ENCODE results near the gene CEP78.
"Not testable (repeated sequence)": the region's sequence is repeated elsewhere in the genome, so short reads cannot be mapped to it uniquely, and the experiment has no call there.

The CEP78 gene

GRCh38 chr9:78280982-78281668, 45.2 kb downstream of the CEP78 start:
- H3K4me3 ChIP-seq (ENCODE audit: low read depth, low read length): no peak overlapping the region
- TF ChIP-seq MYC (IDR thresholded peaks at IDR 0.05; ENCODE audit: low read depth, low read length) (no peak), CTCF (IDR thresholded peaks at IDR 0.05; ENCODE audit: low read depth, low read length) (no peak), MAX (IDR thresholded peaks at IDR 0.05; ENCODE audit: low read depth, low read length) (no peak), POLR2A (IDR thresholded peaks at IDR 0.05; ENCODE audit: extremely low read depth, insufficient read length) (no peak)
- DNase-seq (ENCODE audit: low read depth): no peak

GRCh38 chr9:78284181-78284580, 48.3 kb downstream of the CEP78 start:
- H3K4me3 ChIP-seq (ENCODE audit: low read depth, low read length); DNase-seq (ENCODE audit: low read depth): not testable (repeated sequence)

- no peak for TF ChIP-seq MAX (IDR thresholded peaks at IDR 0.05; ENCODE audit: low read depth, low read length)
- DNase-seq (ENCODE audit: low read depth): no peak
- no peak overlapping the region for H3K4me3 ChIP-seq (ENCODE audit: low read depth, low read length)
These were observed 50.2 kb downstream of the CEP78 start for GRCh38 chr9:78286125-78286524.

GRCh38 chr9:78286946-78287388, 51.1 kb downstream of the CEP78 start:
- DNase-seq (ENCODE audit: low read depth): no peak
- TF ChIP-seq MYC (IDR thresholded peaks at IDR 0.05; ENCODE audit: low read depth, low read length): no peak
- H3K4me3 ChIP-seq (ENCODE audit: low read depth, low read length): no peak overlapping the region

GRCh38 chr9:78288214-78288892, 52.5 kb downstream of the CEP78 start:
- no peak overlapping the region for H3K4me3 ChIP-seq (ENCODE audit: low read depth, low read length)
- TF ChIP-seq POLR2A (IDR thresholded peaks at IDR 0.05; ENCODE audit: extremely low read depth, insufficient read length) (no peak), CTCF (IDR thresholded peaks at IDR 0.05; ENCODE audit: low read depth, low read length) (no peak), MAX (IDR thresholded peaks at IDR 0.05; ENCODE audit: low read depth, low read length) (no peak), MYC (IDR thresholded peaks at IDR 0.05; ENCODE audit: low read depth, low read length) (no peak)
- DNase-seq (ENCODE audit: low read depth): no peak

- no peak for TF ChIP-seq MAX (IDR thresholded peaks at IDR 0.05; ENCODE audit: low read depth, low read length)
- TF ChIP-seq MYC (IDR thresholded peaks at IDR 0.05; ENCODE audit: low read depth, low read length): no peak
- no peak for TF ChIP-seq CTCF (IDR thresholded peaks at IDR 0.05; ENCODE audit: low read depth, low read length)
- TF ChIP-seq POLR2A (IDR thresholded peaks at IDR 0.05; ENCODE audit: extremely low read depth, insufficient read length): no peak
- no peak for DNase-seq (ENCODE audit: low read depth)
These were observed 53.6 kb downstream of the CEP78 start for GRCh38 chr9:78289474-78289873.

GRCh38 chr9:78291240-78291925, 55.5 kb downstream of the CEP78 start:
- no peak overlapping the region for H3K4me3 ChIP-seq (ENCODE audit: low read depth, low read length)
- TF ChIP-seq MYC (IDR thresholded peaks at IDR 0.05; ENCODE audit: low read depth, low read length): no peak
- TF ChIP-seq MAX (IDR thresholded peaks at IDR 0.05; ENCODE audit: low read depth, low read length): no peak
- TF ChIP-seq CTCF (IDR thresholded peaks at IDR 0.05; ENCODE audit: low read depth, low read length): no peak
- TF ChIP-seq POLR2A (IDR thresholded peaks at IDR 0.05; ENCODE audit: extremely low read depth, insufficient read length): no peak
- no peak for DNase-seq (ENCODE audit: low read depth)

More at GRCh38 chr9:78289474-78289873, 53.6 kb downstream of the CEP78 start:
- H3K4me3 ChIP-seq (ENCODE audit: low read depth, low read length): no peak overlapping the region
